ENCODE results near the gene CEND1.

DNA sequence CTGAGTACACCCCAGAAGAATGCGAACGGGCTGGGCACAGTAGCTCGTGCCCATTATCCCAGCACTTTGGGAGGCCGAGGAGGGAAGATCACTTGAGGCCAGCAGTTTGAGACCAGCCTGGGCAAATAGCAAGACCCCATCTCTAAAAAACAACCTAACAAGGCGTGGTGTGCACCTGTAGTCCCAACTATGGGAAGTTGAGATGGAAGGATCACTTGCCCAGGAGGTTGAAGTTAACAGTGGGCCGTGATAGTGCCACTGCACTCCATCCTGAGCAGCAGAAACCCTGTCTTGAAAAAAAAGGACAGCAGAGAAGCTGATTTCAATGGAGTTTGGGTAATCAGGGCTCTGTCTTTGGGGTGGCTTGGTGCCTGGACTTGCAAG is 23.2 kb upstream of the CEND1 start:
- TF ChIP-seq GATA2 (CRISPR knock-in tag; IDR thresholded peaks at IDR 0.05) (no peak), GABPA (IDR thresholded peaks at IDR 0.05; ENCODE audit: low read depth) (no peak), NRF1 (IDR thresholded peaks at IDR 0.05; ENCODE audit: low read depth, low read length) (no peak), EP300 (IDR thresholded peaks at IDR 0.05; ENCODE audit: borderline replicate concordance in 1 of 2, low read depth in 1 of 2, low read length in 1 of 2) (no peak), TEAD4 (IDR thresholded peaks at IDR 0.05; ENCODE audit: borderline replicate concordance, insufficient read depth) (no peak)
- TF ChIP-seq, protein P1, sequence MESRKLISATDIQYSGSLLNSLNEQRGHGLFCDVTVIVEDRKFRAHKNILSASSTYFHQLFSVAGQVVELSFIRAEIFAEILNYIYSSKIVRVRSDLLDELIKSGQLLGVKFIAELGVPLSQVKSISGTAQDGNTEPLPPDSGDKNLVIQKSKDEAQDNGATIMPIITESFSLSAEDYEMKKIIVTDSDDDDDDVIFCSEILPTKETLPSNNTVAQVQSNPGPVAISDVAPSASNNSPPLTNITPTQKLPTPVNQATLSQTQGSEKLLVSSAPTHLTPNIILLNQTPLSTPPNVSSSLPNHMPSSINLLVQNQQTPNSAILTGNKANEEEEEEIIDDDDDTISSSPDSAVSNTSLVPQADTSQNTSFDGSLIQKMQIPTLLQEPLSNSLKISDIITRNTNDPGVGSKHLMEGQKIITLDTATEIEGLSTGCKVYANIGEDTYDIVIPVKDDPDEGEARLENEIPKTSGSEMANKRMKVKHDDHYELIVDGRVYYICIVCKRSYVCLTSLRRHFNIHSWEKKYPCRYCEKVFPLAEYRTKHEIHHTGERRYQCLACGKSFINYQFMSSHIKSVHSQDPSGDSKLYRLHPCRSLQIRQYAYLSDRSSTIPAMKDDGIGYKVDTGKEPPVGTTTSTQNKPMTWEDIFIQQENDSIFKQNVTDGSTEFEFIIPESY (IDR thresholded peaks at IDR 0.05; ENCODE audit: borderline replicate concordance, low read depth), result no peak
- TF ChIP-seq, protein P2, sequence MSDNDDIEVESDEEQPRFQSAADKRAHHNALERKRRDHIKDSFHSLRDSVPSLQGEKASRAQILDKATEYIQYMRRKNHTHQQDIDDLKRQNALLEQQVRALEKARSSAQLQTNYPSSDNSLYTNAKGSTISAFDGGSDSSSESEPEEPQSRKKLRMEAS (IDR thresholded peaks at IDR 0.05; ENCODE audit: low read depth), result no peak
- TF ChIP-seq, protein P3, sequence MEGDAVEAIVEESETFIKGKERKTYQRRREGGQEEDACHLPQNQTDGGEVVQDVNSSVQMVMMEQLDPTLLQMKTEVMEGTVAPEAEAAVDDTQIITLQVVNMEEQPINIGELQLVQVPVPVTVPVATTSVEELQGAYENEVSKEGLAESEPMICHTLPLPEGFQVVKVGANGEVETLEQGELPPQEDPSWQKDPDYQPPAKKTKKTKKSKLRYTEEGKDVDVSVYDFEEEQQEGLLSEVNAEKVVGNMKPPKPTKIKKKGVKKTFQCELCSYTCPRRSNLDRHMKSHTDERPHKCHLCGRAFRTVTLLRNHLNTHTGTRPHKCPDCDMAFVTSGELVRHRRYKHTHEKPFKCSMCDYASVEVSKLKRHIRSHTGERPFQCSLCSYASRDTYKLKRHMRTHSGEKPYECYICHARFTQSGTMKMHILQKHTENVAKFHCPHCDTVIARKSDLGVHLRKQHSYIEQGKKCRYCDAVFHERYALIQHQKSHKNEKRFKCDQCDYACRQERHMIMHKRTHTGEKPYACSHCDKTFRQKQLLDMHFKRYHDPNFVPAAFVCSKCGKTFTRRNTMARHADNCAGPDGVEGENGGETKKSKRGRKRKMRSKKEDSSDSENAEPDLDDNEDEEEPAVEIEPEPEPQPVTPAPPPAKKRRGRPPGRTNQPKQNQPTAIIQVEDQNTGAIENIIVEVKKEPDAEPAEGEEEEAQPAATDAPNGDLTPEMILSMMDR (IDR thresholded peaks at IDR 0.05), result no peak
